GM12872 (cell line): ENCODE data around the gene SLCO3A1.

ENCODE experiments used
- CTCF ChIP-seq: IDR thresholded peaks from 3 replicates; pipeline ENCODE4 v1.5.1; 2011; ENCODE audit warnings: low read depth, mild to moderate bottlenecking, low read length, moderate library complexity; ENCODE audit not compliant: insufficient read depth

Gene SLCO3A1

GRCh38 chr15:91839867-91840266, 13.6 kb upstream of the SLCO3A1 start:
- no peak for TF ChIP-seq CTCF

GRCh38 chr15:91841861-91842260, 11.6 kb upstream of the SLCO3A1 start:
- no peak for TF ChIP-seq CTCF

GRCh38 chr15:91844341-91844740, 9.2 kb upstream of the SLCO3A1 start:
- TF ChIP-seq CTCF = no peak

GRCh38 chr15:91844928-91845327, 8.6 kb upstream of the SLCO3A1 start:
- TF ChIP-seq CTCF = no peak

GRCh38 chr15:91845720-91846119, 7.8 kb upstream of the SLCO3A1 start:
- TF ChIP-seq CTCF = no peak

- no peak for TF ChIP-seq CTCF
Observed at GRCh38 chr15:91849180-91849579, 4.3 kb upstream of the SLCO3A1 start.

- peak; percentile 50; the same call in 2 of the 3 replicates for TF ChIP-seq CTCF
Observed at GRCh38 chr15:91849749-91850161, 3.8 kb upstream of the SLCO3A1 start.
